GM21367 (cell line): ENCODE data around the gene ACTG2.

Source experiments
- ATAC-seq: cut with Tn5 transposase; IDR thresholded peaks from one replicate; pipeline ENCODE4 v1.9.1; 2021; ENCODE audit not compliant: unreplicated experiment

Gene ACTG2

DNA sequence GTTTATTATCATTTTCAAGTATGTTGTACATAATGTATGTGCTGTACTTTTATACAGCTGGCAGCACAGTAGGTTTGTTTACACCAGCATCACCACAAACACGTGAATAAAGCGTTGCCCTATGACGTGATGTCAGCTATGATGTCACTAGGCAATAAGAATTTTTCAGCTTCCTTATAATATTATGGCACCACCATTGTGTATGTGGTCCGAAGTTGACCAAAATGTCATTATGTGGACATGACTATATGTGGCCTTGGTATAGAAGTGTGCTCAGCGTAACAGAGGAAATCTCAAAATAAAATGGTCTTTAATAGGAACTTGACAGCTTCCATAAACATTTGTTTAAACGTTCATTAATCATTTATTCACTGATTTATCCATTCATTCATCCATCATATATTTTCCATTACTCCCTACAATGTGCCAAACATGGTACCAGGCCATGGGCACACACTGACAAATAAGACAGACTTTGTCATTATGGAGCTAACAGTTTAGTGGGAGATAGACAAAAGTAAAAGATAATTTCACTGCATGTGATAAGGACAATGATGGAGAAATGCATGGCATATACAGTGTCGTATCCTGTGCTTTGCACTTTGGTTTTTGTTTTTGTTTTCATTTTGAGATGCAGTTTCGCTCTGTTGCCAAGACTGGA is 18.9 kb downstream of the ACTG2 start:
- no peak for ATAC-seq

DNA sequence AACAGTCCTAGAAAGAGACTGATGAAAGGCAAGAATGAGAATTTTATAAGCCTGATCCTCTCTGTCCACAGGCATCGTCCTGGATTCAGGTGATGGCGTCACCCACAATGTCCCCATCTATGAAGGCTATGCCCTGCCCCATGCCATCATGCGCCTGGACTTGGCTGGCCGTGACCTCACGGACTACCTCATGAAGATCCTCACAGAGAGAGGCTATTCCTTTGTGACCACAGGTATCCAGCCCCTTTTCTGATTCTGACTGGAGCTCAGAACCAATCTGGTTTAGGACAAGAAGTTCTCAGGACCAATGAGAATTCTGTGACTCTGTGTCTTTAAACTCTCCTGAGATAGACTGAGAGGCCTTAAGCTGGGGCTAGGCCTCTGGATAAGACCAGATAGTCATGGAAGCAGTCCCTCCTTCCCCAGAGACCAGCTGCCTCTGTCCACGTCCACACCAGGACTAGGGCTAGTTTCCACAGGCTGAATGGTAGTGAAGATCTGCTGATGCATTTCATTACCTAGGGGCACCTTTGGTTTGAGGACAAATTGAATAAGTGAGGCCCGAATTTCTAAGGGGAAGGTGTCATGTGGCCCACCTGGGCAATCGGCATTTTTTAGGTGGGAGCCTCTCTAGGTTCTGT is 20.7 kb downstream of the ACTG2 start:
- ATAC-seq = no peak

DNA sequence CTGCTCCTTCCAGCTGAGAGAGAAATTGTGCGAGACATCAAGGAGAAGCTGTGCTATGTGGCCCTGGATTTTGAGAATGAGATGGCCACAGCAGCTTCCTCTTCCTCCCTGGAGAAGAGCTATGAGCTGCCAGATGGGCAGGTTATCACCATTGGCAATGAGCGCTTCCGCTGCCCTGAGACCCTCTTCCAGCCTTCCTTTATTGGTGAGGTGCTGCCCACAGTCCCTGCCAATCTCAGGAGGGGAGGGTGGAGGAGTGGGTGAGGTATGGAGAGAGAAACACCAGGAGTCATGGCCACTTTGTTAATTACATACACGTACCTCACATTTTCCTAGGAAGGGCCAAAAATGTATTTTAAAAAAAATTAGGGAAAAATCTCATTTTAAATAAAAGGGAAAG is 21.9 kb downstream of the ACTG2 start:
- no peak for ATAC-seq

DNA sequence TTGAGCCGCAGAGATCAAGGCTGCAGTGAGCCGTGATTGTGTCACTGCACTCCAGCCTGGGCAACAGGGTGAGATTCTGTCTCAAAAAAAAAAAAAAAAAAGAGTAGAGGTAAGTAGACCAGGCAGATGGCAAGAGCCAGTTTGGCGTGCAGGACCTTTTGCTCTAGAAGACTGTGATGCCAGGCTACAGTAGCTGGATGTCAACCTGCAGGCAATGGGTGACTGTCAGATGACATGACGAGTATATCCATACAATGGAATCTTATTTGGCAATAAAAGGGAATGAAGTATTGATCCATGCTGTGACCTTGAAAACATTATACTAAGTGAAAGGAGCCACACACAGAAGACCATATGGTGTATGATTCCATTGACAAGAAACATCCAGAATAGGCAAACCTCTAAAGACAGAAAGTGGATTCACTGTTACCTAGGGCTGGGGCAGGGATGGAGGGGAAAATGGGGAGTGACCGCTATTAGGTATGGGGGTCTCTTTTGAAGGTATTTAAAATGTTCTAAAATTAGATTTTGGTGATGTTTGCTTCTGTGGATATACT is 22.7 kb downstream of the ACTG2 start:
- ATAC-seq = no peak

DNA sequence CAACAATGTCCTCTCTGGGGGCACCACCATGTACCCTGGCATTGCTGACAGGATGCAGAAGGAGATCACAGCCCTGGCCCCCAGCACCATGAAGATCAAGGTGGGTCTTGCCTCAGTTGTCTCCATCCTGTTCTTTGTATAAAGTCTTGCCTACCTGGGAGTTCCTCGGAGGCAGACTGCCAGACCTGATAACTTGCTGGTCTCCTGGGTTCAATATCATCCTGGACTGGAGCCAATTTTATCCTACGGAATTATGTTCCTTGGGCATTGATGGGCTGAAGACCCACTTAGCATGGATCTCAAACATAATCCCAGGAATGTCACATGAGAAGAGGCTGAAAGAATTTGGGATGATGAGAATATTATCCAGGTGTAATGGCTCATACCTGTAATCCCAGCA is 23.9 kb downstream of the ACTG2 start:
- ATAC-seq = no peak

DNA sequence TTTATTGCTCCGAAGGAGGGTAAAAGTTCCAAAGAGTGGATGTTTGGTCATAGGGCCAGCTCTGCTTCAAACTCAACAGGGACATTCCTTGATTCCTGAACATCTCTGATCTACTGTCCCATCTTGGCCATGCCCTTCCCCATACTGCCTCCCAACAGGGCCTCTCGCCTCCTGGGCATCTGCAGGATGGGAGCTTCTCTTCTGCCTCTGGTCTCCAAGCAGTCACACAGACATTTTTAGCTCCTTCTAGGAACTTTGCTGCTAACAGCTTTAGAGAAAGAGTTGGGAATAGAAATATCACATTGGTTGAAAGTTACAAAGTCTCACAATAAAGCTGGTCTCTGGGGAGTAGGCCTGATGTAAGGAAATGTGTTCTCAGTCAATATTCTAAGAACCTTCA is 24.5 kb downstream of the ACTG2 start:
- no peak for ATAC-seq

DNA sequence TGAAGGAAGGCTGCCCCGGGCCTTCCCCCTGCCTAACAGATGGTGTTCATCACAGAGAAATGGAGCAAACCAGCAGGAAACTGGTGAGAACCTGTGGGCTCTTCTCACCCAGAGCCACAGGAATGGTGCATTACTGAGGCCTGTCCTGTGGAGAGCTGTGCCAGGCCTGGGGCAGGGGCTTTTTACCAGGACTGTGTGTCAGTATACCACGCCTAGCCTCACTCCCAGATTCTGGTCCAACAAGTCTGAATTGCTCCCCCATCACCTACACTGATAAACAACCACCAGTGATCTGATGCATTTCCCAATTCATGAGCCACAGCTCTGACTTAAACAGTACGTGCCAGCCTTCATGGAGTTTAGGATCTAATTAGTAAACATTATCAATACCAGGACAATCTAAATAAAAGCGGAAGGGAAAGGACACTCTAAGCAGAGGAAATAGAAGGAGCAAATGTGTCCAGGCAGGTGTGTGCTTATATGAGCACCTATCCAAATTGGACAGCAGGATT is 24.9 kb downstream of the ACTG2 start:
- ATAC-seq = no peak

DNA sequence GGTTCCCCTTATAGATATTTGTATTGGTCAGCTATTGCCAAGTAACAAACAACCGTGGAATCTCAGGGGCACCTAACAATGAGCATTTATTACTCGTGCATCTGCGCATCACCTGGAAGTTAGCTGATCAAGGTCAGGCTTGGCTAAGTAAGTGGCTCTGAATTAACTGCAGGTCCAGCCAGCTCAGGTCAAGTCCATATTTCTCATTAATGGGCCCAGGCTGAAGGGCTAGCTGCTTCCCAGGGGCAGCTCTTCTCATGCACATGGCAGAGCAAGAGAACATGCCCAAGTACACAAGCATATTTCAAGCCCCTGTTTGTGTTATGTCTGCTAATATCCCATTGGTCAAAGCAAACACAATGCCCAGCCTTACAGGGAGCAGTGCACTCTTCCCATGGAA is 26.0 kb downstream of the ACTG2 start:
- no peak for ATAC-seq

DNA sequence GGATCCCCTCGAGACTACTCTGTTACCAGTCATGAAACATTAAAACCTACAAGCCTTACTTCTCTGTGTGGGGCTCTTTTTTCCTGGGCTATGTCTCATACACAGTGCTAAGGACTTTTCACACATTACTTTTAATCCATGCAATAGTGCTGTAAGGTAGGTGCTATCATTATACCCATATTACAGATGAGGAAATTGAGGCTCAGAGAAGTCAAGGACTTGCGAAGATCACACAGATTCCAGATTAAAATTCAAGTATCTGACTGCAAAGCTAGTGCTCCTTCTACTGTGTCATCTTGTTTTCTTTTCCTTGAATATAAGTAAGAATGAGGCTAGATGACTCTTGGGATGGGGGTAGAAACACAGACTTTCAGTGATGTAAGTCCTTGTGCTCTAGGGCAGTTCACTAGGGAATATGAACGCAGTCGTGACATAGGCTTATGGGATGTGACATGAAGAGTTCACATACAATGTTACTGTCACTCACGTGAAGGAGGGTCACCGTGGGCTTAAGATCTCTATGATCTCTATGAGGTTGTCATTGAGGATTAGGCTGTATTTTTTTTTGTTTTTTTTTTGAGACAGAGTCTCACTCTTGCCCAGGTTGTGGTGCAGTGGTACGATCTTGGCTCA is 26.9 kb downstream of the ACTG2 start:
- no peak for ATAC-seq

DNA sequence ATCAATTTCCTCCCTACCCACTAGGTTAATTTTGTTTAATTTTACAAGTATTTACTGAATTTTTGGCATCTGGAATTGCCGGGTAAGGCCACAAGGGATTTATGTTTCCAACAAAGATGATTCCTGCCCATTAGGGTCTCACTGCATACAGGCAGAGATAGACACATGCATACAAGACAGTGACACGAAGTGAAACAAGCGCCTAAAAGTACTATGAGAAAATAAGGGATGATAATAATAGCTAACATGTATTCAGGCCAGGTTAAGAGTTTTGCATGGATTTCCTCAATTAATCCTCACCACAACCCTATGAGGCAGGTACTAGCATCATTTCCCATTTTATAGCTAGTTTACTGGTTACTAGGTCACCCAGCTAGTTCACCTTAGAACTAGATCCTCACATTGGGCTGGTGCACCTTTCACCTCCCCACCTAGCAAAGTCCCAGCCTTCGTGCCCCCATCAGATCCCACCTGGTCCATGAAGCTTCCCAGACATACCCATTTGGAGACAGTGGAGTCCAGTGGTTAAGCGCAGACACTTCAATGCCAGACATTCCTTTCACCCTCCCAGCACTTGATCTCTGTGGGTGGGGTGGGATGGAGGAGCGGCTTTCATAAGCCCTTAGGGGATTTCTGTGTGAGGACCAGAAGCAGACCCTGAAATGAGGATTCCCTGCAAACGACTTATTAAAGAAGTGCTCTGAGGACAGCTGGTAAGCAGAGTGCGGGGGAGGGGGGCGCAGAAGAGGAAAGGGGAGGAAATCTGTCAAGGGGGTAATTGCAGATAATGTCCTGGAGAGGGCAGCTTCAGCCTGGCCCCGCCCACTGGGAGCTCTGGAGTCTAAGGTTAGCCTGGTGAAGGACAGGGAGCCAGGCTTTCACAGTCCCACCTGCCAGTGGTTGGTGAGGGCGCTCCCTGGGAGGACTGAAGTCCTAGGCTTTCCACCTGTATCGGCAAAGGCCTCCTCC is 28.1 kb downstream of the ACTG2 start:
- no peak for ATAC-seq

DNA sequence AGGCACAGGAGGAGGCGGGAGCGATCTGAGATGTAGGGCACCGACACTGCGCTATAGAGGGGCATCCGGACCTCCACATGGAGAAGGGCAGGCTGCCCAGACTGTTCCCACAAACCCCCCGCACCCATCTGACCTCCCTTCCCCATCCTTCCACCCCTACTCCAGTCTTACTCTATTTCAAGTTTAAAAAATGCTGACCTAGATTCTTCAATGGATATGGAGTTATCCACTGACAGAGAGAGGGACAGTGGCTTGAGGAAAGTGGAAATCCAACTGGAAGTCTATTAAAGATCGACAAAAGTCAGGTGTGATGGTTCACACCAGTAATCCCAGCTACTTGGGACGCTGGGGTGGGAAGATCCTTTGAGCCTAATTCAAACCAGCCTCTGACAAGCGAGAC is 28.8 kb downstream of the ACTG2 start:
- ATAC-seq = no peak

DNA sequence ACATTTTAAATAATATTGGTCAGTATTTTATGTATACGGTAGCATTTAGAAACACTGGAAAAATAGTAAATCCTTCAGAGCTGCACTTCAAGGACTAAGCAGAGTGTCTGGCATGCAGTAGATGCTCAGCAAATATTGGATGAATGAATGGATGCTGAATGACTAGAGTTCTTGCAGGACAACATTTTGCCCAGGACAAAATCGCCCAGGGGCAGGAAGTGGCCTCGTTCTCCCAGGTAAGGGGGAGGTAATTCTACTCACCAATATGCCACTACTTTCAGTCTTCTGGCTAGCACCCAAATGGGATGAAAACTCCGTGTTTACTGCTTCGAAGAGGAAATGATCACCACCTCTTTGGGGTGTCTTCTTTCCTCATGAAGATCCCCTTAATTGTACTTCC is 29.9 kb downstream of the ACTG2 start:
- ATAC-seq = no peak

DNA sequence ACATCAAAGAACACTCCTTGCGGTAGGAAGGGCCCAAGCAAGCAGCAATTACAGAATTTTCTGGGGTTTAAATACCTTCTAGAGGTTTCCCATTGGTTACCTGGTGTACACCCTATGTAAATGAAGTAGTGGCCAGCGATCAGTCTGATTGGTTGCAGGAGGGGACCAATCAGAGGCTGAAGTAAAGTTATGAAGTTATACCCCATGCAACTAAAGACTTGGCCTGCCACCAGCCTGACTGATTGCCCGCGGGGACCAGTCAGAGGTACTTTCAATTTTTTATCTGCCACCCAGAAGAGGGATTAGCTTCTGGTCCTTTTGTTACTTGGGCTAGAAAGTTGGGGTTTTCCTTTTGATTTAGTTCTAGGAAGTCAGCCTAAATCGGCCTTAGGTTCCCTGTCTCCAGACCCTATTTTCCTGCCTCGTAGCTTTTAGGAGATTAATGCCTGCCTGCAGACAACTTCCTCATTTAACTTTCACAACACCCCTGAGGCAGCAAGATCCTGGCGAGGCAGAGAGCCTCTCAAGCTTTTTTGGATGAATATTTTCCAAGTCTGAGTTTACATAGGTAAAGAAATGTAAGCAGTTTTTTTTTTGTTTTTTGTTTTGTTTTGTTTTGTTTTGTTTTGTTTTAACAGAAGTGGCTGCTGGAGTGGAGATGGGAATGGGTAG is 32.4 kb downstream of the ACTG2 start:
- no peak for ATAC-seq

DNA sequence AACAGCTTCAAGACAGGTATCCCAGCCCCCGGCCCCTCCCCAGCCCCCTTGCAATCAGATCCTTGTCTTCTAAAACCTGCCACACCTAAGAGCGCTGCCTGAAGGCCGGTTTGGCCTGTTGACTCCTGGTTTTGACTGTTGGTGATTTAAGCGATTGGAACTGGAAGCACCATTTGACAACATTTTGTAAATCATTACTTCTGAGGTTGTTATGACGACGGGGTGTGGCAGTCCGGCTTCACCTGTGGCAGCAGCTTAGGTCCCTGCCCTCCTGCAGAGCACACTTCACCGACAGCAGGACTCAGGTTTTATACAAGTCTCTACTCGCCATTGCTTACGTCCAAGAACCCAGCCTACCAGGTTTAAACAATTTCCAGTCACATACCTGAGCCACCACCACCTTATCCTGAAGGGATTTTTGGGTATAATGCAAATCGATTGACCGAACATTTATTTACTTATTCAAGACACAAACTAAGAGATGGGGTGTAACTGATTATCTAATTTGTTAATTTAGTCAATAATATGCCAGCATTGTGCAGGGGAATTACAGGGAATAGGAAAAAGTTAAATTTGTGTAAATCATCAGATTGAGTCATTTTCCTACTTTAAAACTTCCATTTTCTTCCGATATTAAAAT is 33.2 kb downstream of the ACTG2 start:
- ATAC-seq = no peak

DNA sequence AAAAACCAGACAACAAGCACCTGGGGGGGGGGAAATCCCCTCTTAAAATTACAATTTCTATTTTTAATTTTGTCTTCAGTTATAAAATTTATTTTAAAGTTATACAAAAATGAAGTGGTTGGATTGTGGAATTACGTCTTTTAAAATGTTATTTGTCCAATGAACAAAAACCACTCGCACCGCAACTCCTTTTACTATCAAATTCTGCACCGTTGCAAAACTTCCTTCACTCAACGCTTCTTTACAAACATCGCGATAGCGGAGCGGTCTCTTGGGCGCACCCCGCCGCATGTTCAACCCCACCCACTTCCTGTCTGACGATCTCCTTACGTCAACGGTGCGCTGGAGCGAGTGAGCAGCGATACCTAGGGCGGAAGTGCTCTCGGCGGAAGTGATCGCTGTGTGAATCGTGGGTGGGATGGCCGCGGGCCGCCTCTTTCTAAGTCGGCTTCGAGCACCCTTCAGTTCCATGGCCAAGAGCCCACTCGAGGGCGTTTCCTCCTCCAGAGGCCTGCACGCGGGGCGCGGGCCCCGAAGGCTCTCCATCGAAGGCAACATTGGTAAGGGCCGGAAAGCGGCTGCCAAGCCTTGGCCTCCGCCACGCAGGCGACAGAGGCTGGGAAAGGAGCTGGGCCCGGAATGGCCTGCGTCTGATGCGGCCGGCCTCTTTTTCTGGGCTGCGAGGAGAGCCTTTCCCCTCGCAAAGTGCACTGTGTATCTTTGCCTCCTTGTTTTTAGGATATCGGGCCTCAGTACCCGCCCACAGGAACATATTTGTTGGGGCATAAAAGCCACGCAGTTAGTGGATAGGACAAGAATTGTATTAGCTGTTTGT is 33.9 kb downstream of the ACTG2 start, which contains the start of gene DGUOK:
TSS of gene DGUOK (plus strand) at position 388 of the 835 bp plus-strand sequence. CDS start at position 419, 31 bp downstream.
- ATAC-seq = peak; percentile 97

DNA sequence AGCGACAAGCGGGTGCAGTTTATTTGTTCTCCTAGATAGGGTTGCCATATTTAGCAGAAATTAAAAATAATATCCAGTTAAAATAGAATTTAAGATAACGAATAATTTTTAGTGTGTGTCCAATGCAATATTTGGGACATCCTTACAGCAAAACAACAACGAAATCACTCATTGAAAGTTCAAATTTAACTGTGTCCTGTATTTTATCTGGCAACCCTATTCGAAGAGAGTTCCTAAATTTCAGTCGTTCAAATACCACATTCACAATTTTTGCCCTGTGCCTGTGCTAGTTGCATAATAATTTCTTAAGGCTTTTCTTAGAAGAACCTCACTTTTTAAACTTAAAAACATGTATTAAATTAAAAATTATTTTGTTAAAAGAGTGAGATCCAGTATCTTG is 34.5 kb downstream of the ACTG2 start:
- ATAC-seq = no peak

DNA sequence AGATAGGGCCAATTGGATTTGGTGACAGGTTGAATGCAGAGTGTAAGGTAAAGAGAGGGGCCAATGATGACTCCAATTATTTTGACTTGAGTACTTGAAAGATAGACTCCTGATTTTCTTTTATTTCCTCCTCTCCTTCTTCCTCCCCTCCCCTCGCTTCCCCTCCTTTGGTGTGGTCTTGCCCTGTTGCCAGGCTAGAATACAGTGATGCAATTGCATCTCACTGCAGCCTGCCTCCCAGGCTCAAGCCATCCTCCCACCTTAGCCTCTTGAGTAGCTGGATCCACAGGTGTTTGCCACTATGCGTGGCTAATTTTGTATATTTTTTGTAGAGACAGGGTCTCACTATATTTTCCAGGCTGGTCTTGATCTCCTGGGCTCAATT is 36.1 kb downstream of the ACTG2 start:
- no peak for ATAC-seq

DNA sequence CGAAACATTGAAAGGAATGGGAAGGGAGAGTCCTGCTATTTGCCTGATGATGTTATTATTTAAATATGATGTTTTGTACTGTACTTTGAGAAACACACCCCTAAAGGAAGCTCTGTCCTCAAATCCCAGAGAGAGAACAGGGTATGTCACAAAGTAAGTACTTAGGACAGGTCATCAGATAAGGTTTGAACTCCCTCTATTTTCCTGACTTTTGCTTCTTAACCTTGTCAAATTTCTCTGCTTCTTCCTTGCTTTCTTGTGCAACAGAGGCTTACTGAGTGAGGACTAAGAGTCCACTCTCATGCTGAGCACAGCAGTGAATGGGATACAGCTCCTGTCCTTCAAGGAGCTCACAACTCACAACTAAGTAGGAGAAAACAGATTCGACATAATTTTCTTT is 37.6 kb downstream of the ACTG2 start:
- ATAC-seq = no peak
